Ectodermal cell (in vitro differentiated cells): ENCODE measurements around the gene MBD5.

ENCODE experiments used
- H3K27ac ChIP-seq: 2 replicates; pipeline ENCODE4 v1.7.0; 2013; ENCODE audit warnings: mild to moderate bottlenecking, low read depth, low read length; ENCODE audit not compliant: insufficient read depth, poor library complexity, severe bottlenecking
- H3K27me3 ChIP-seq: 2 replicates; pipeline ENCODE4 v1.7.0; 2013; ENCODE audit warnings: mild to moderate bottlenecking, low read length; ENCODE audit not compliant: insufficient read depth, control insufficient read depth, poor library complexity, severe bottlenecking
- H3K36me3 ChIP-seq: one replicate; pipeline ENCODE4 v1.7.0; 2013; ENCODE audit warnings: low read length; ENCODE audit not compliant: control insufficient read depth, insufficient read depth
- H3K4me1 ChIP-seq: one replicate; pipeline ENCODE4 v1.7.0; 2013; ENCODE audit warnings: low read length; ENCODE audit not compliant: control insufficient read depth, insufficient read depth
- H3K4me3 ChIP-seq: 2 replicates; pipeline ENCODE4 v1.7.0; 2013; ENCODE audit warnings: low read depth, low read length, control low read depth; ENCODE audit not compliant: insufficient read depth
- H3K9me3 ChIP-seq: 2 replicates; pipeline ENCODE4 v1.7.0; 2013; ENCODE audit warnings: mild to moderate bottlenecking, low read length, moderate library complexity; ENCODE audit not compliant: control insufficient read depth
- WGBS, 2 experiments: methylation state at CpG; one replicate each; pipeline ENCODE4 v1.1.7; 2013; ENCODE audit warnings: missing lambda C conversion rate in 2 of 2; 5-methylcytosine and 5-hydroxymethylcytosine counted together

The MBD5 gene

GRCh38 chr2:148279216-148279615 is 258.3 kb downstream of the MBD5 start:
- WGBS, 2 experiments, result 93 to 95% methylated on average over 3 of the region's 3 CpGs

GRCh38 chr2:148282201-148282600 is 261.3 kb downstream of the MBD5 start:
- H3K4me1 ChIP-seq, result no peaks in the 10 kb centered on the region
- no peaks in the 10 kb centered on the region for H3K36me3 ChIP-seq
- no peaks in the 10 kb centered on the region for H3K9me3 ChIP-seq
- WGBS, 2 experiments, result 93 to 96% methylated on average over 1 of the region's 1 CpG
- no peak overlapping the region for H3K4me3 ChIP-seq
- no peak overlapping the region for H3K27ac ChIP-seq
- no peaks in the 10 kb centered on the region for H3K27me3 ChIP-seq

More at GRCh38 chr2:148279216-148279615, 258.3 kb downstream of the MBD5 start:
- H3K4me1 ChIP-seq, result no peaks in the 10 kb centered on the region
- no peaks in the 10 kb centered on the region for H3K9me3 ChIP-seq
- no peak overlapping the region for H3K27ac ChIP-seq
- no peaks in the 10 kb centered on the region for H3K27me3 ChIP-seq
- H3K4me3 ChIP-seq, result no peak overlapping the region
- H3K36me3 ChIP-seq, result no peaks in the 10 kb centered on the region

- Histone ChIP-seq H3K4me3 (no peak overlapping the region), H3K27ac (no peak overlapping the region), H3K27me3 (no peaks in the 10 kb centered on the region), H3K9me3 (no peaks in the 10 kb centered on the region), H3K36me3 (no peaks in the 10 kb centered on the region), H3K4me1 (no peaks in the 10 kb centered on the region)
- 87 to 100% methylated on average over 1 to 2 of the region's 2 CpGs for WGBS, 2 experiments
These were observed 271.5 kb downstream of the MBD5 start for GRCh38 chr2:148292431-148292830.

- no peaks in the 10 kb centered on the region for H3K27me3 ChIP-seq
- no peak overlapping the region for H3K4me3 ChIP-seq
- no peaks in the 10 kb centered on the region for H3K36me3 ChIP-seq
- peaks cover 9% of the 10 kb centered on the region for H3K4me1 ChIP-seq
- H3K9me3 ChIP-seq, result no peaks in the 10 kb centered on the region
- no peak overlapping the region for H3K27ac ChIP-seq
These were observed 277.3 kb downstream of the MBD5 start for GRCh38 chr2:148298196-148298595.

- no peaks in the 10 kb centered on the region for H3K9me3 ChIP-seq
- H3K4me3 ChIP-seq, result no peak overlapping the region
These were observed 278.7 kb downstream of the MBD5 start for GRCh38 chr2:148299616-148300015.

GRCh38 chr2:148300544-148300943 is 279.7 kb downstream of the MBD5 start:
- Histone ChIP-seq H3K36me3 (no peaks in the 10 kb centered on the region), H3K4me3 (no peak overlapping the region), H3K4me1 (peaks cover 9% of the 10 kb centered on the region), H3K27me3 (no peaks in the 10 kb centered on the region), H3K9me3 (no peaks in the 10 kb centered on the region), H3K27ac (no peak overlapping the region)

More at GRCh38 chr2:148299616-148300015, 278.7 kb downstream of the MBD5 start:
- Histone ChIP-seq H3K27ac (no peak overlapping the region), H3K4me1 (peaks cover 9% of the 10 kb centered on the region), H3K36me3 (no peaks in the 10 kb centered on the region), H3K27me3 (no peaks in the 10 kb centered on the region)

GRCh38 chr2:148301362-148301761 is 280.5 kb downstream of the MBD5 start:
- H3K36me3 ChIP-seq, result no peaks in the 10 kb centered on the region
- 89 to 91% methylated on average over 3 of the region's 3 CpGs for WGBS, 2 experiments
- peaks cover 9% of the 10 kb centered on the region for H3K4me1 ChIP-seq
- H3K27ac ChIP-seq, result no peak overlapping the region
- H3K4me3 ChIP-seq, result no peak overlapping the region
- H3K9me3 ChIP-seq, result no peaks in the 10 kb centered on the region
- no peaks in the 10 kb centered on the region for H3K27me3 ChIP-seq

- Histone ChIP-seq H3K27me3 (no peaks in the 10 kb centered on the region), H3K36me3 (no peaks in the 10 kb centered on the region)
- WGBS, 2 experiments, result 86 to 89% methylated on average over 2 to 3 of the region's 4 CpGs
These were observed 281.6 kb downstream of the MBD5 start for GRCh38 chr2:148302526-148302925.

GRCh38 chr2:148303161-148303560 is 282.3 kb downstream of the MBD5 start:
- H3K36me3 ChIP-seq, result no peaks in the 10 kb centered on the region
- peaks cover 3% of the 10 kb centered on the region for H3K4me1 ChIP-seq
- no peaks in the 10 kb centered on the region for H3K27me3 ChIP-seq
- H3K4me3 ChIP-seq, result no peak overlapping the region
- no peaks in the 10 kb centered on the region for H3K9me3 ChIP-seq
- no peak overlapping the region for H3K27ac ChIP-seq
- WGBS, 2 experiments, result 0 to 22% methylated on average over 1 to 2 of the region's 2 CpGs

More at GRCh38 chr2:148302526-148302925, 281.6 kb downstream of the MBD5 start:
- Histone ChIP-seq H3K9me3 (no peaks in the 10 kb centered on the region), H3K4me1 (peaks cover 9% of the 10 kb centered on the region), H3K4me3 (no peak overlapping the region), H3K27ac (no peak overlapping the region)

- no peaks in the 10 kb centered on the region for H3K36me3 ChIP-seq
- H3K27me3 ChIP-seq, result no peaks in the 10 kb centered on the region
- H3K4me3 ChIP-seq, result no peak overlapping the region
- H3K4me1 ChIP-seq, result peaks cover 3% of the 10 kb centered on the region
- no peaks in the 10 kb centered on the region for H3K9me3 ChIP-seq
- 89 to 90% methylated on average over 5 of the region's 5 CpGs for WGBS, 2 experiments
- no peak overlapping the region for H3K27ac ChIP-seq
These were observed 284.6 kb downstream of the MBD5 start for GRCh38 chr2:148305476-148305875.

- WGBS, 2 experiments, result 68 to 82% methylated on average over 2 of the region's 2 CpGs
- no peak overlapping the region for H3K27ac ChIP-seq
- H3K4me3 ChIP-seq, result no peak overlapping the region
These were observed 285.1 kb downstream of the MBD5 start for GRCh38 chr2:148306027-148306426.

More at GRCh38 chr2:148306027-148306426, 285.1 kb downstream of the MBD5 start:
- peaks cover 3% of the 10 kb centered on the region for H3K4me1 ChIP-seq
- no peaks in the 10 kb centered on the region for H3K27me3 ChIP-seq
- H3K36me3 ChIP-seq, result no peaks in the 10 kb centered on the region
- H3K9me3 ChIP-seq, result no peaks in the 10 kb centered on the region
